Stimulated activated CD8-positive, alpha-beta memory T cell treated with anti-CD3 and anti-CD28 coated beads, Interleukin-7, amount 100 ng/mL, for 4 hours (primary cell): Measurements from ENCODE around the gene SPINK5.

ENCODE experiments used
- DNase-seq, 2 donors: peaks; one replicate each; pipeline ENCODE4 v3.0.0-alpha.2; 2020; ENCODE audit warnings: low read depth in 2 of 2

The SPINK5 gene

GRCh38 chr5:148091991-148092964 is 28.5 kb downstream of the SPINK5 start:
- DNase-seq = no peak

- no peak for DNase-seq
These were observed 30.6 kb downstream of the SPINK5 start for GRCh38 chr5:148094336-148094735.

GRCh38 chr5:148104226-148104625 is 40.4 kb downstream of the SPINK5 start:
- no peak for DNase-seq

- no peak for DNase-seq
These were observed 43.8 kb downstream of the SPINK5 start for GRCh38 chr5:148107608-148108007.

GRCh38 chr5:148113243-148113642 is 49.5 kb downstream of the SPINK5 start:
- no peak for DNase-seq

GRCh38 chr5:148120317-148120716 is 56.5 kb downstream of the SPINK5 start:
- no peak for DNase-seq

GRCh38 chr5:148125641-148126040 is 61.9 kb downstream of the SPINK5 start:
- DNase-seq = no peak

- DNase-seq = no peak
These were observed 71.6 kb downstream of the SPINK5 start for GRCh38 chr5:148135091-148136048.

- no peak for DNase-seq
These were observed 77.1 kb downstream of the SPINK5 start for GRCh38 chr5:148140846-148141245.

- no peak for DNase-seq
These were observed 77.9 kb downstream of the SPINK5 start for GRCh38 chr5:148141645-148142044.

GRCh38 chr5:148145916-148146315 is 82.1 kb downstream of the SPINK5 start:
- DNase-seq = no peak

GRCh38 chr5:148146487-148146886 is 82.7 kb downstream of the SPINK5 start:
- DNase-seq = no peak

GRCh38 chr5:148147415-148147814 is 83.6 kb downstream of the SPINK5 start:
- DNase-seq = no peak

GRCh38 chr5:148151872-148152271 is 88.1 kb downstream of the SPINK5 start:
- no peak for DNase-seq

GRCh38 chr5:148152781-148153180 is 89.0 kb downstream of the SPINK5 start:
- no peak for DNase-seq

GRCh38 chr5:148156609-148157008 is 92.8 kb downstream of the SPINK5 start:
- DNase-seq = no peak

- DNase-seq = no peak
These were observed 98.3 kb downstream of the SPINK5 start for GRCh38 chr5:148162038-148162437.

- no peak for DNase-seq
These were observed 99.6 kb downstream of the SPINK5 start for GRCh38 chr5:148163345-148163744.

- DNase-seq = no peak
These were observed 102.9 kb downstream of the SPINK5 start for GRCh38 chr5:148166550-148167283.

- no peak for DNase-seq
These were observed 104.5 kb downstream of the SPINK5 start, which contains the start of gene SPINK14 for GRCh38 chr5:148168246-148168645. Gene SPINK14, plus strand, starts transcription at chr5:148168546. Its CDS starts 1,187 bp downstream, at chr5:148169733.

- no peak for DNase-seq
These were observed 108.6 kb downstream of the SPINK5 start for GRCh38 chr5:148172377-148172776.

GRCh38 chr5:148176480-148176879 is 112.7 kb downstream of the SPINK5 start:
- no peak for DNase-seq
